ENCODE data around the gene CCSER1.
"Not testable (repeated sequence)": the region's sequence is repeated elsewhere in the genome, so short reads cannot be mapped to it uniquely, and the experiment has no call there.

The CCSER1 gene

GRCh38 chr4:90375081-90375480 lies 247.9 kb downstream of the CCSER1 start:
- Histone ChIP-seq H4K20me1 (ENCODE audit: insufficient read depth, low read length) (no peaks in the 10 kb centered on the region), H3K27ac (ENCODE audit: low read length) (no peak overlapping the region), H3K79me2 (ENCODE audit: insufficient read depth, low read length) (no peaks in the 10 kb centered on the region), H2AFZ (ENCODE audit: low read depth, low read length) (no peak overlapping the region), H3K9me3 (ENCODE audit: insufficient read depth, low read length, severe bottlenecking) (no peaks in the 10 kb centered on the region), H3K36me3 (ENCODE audit: insufficient read depth, low read length) (no peaks in the 10 kb centered on the region), H3K4me3 (ENCODE audit: low read depth in 1 of 2, low read length in 2 of 2) (no peak overlapping the region), H3K27me3 (ENCODE audit: insufficient read depth, low read length, poor library complexity) (no peaks in the 10 kb centered on the region), H3K4me2 (ENCODE audit: insufficient read depth, low read length) (no peak overlapping the region), H3K9ac (ENCODE audit: low read depth, low read length) (no peak overlapping the region), H3K4me1 (ENCODE audit: insufficient read depth, low read length) (no peaks in the 10 kb centered on the region)
- DNase-seq (no peak), ATAC-seq (ENCODE audit: insufficient read depth, low read depth) (no peak)
- TF ChIP-seq CTCF (IDR thresholded peaks at IDR 0.05; ENCODE audit: borderline replicate concordance, extremely low read depth, low read length, poor library complexity, severe bottlenecking): no peak
- no peak for TF ChIP-seq EZH2 (IDR thresholded peaks at IDR 0.05; ENCODE audit: borderline replicate concordance, low read depth, low read length, severe bottlenecking)

- Histone ChIP-seq H3K27ac (ENCODE audit: low read length) (no peak overlapping the region), H3K9ac (ENCODE audit: low read depth, low read length) (no peak overlapping the region), H3K4me1 (ENCODE audit: insufficient read depth, low read length) (no peaks in the 10 kb centered on the region), H2AFZ (ENCODE audit: low read depth, low read length) (no peak overlapping the region), H3K4me2 (ENCODE audit: insufficient read depth, low read length) (no peak overlapping the region), H3K79me2 (ENCODE audit: insufficient read depth, low read length) (no peaks in the 10 kb centered on the region), H3K27me3 (ENCODE audit: insufficient read depth, low read length, poor library complexity) (no peaks in the 10 kb centered on the region), H4K20me1 (ENCODE audit: insufficient read depth, low read length) (no peaks in the 10 kb centered on the region), H3K36me3 (ENCODE audit: insufficient read depth, low read length) (no peaks in the 10 kb centered on the region), H3K9me3 (ENCODE audit: insufficient read depth, low read length, severe bottlenecking) (no peaks in the 10 kb centered on the region), H3K4me3 (ENCODE audit: low read depth in 1 of 2, low read length in 2 of 2) (no peak overlapping the region)
- DNase-seq (no peak), ATAC-seq (ENCODE audit: insufficient read depth, low read depth) (no peak)
- no peak for TF ChIP-seq EZH2 (IDR thresholded peaks at IDR 0.05; ENCODE audit: borderline replicate concordance, low read depth, low read length, severe bottlenecking)
- no peak for TF ChIP-seq CTCF (IDR thresholded peaks at IDR 0.05; ENCODE audit: borderline replicate concordance, extremely low read depth, low read length, poor library complexity, severe bottlenecking)
Measured at GRCh38 chr4:90393215-90393614, 266.0 kb downstream of the CCSER1 start.

- no peak overlapping the region for H2AFZ ChIP-seq (ENCODE audit: low read depth, low read length)
- DNase-seq: no peak
- H3K4me3 ChIP-seq (ENCODE audit: low read depth in 1 of 2, low read length in 2 of 2): no peak overlapping the region
- H3K27ac ChIP-seq (ENCODE audit: low read length): no peak overlapping the region
- peaks cover 4% of the 10 kb centered on the region for H3K27me3 ChIP-seq (ENCODE audit: insufficient read depth, low read length, poor library complexity)
- no peaks in the 10 kb centered on the region for H4K20me1 ChIP-seq (ENCODE audit: insufficient read depth, low read length)
- H3K4me2 ChIP-seq (ENCODE audit: insufficient read depth, low read length): no peak overlapping the region
- TF ChIP-seq CTCF (IDR thresholded peaks at IDR 0.05; ENCODE audit: borderline replicate concordance, extremely low read depth, low read length, poor library complexity, severe bottlenecking) (no peak), EZH2 (IDR thresholded peaks at IDR 0.05; ENCODE audit: borderline replicate concordance, low read depth, low read length, severe bottlenecking) (no peak)
- H3K79me2 ChIP-seq (ENCODE audit: insufficient read depth, low read length): no peaks in the 10 kb centered on the region
- H3K9me3 ChIP-seq (ENCODE audit: insufficient read depth, low read length, severe bottlenecking): no peaks in the 10 kb centered on the region
- no peak overlapping the region for H3K9ac ChIP-seq (ENCODE audit: low read depth, low read length)
- H3K4me1 ChIP-seq (ENCODE audit: insufficient read depth, low read length): no peaks in the 10 kb centered on the region
- ATAC-seq (ENCODE audit: insufficient read depth, low read depth): no peak
- no peaks in the 10 kb centered on the region for H3K36me3 ChIP-seq (ENCODE audit: insufficient read depth, low read length)
Measured at GRCh38 chr4:90403781-90404180, 276.6 kb downstream of the CCSER1 start.

GRCh38 chr4:90407897-90408296 lies 280.7 kb downstream of the CCSER1 start:
- not testable (repeated sequence) for H2AFZ ChIP-seq (ENCODE audit: low read depth, low read length); H3K4me1 ChIP-seq (ENCODE audit: insufficient read depth, low read length); H3K4me3 ChIP-seq (ENCODE audit: low read depth in 1 of 2, low read length in 2 of 2); H3K36me3 ChIP-seq (ENCODE audit: insufficient read depth, low read length); H3K27ac ChIP-seq (ENCODE audit: low read length); H3K9ac ChIP-seq (ENCODE audit: low read depth, low read length); H4K20me1 ChIP-seq (ENCODE audit: insufficient read depth, low read length); H3K27me3 ChIP-seq (ENCODE audit: insufficient read depth, low read length, poor library complexity); ATAC-seq (ENCODE audit: insufficient read depth, low read depth); DNase-seq; H3K9me3 ChIP-seq (ENCODE audit: insufficient read depth, low read length, severe bottlenecking); H3K4me2 ChIP-seq (ENCODE audit: insufficient read depth, low read length); H3K79me2 ChIP-seq (ENCODE audit: insufficient read depth, low read length)

- not testable (repeated sequence) for H3K27ac ChIP-seq (ENCODE audit: low read length); H3K4me1 ChIP-seq (ENCODE audit: insufficient read depth, low read length); ATAC-seq (ENCODE audit: insufficient read depth, low read depth)
Measured at GRCh38 chr4:90412786-90413185, 285.6 kb downstream of the CCSER1 start.

More at GRCh38 chr4:90412786-90413185, 285.6 kb downstream of the CCSER1 start:
- not testable (repeated sequence) for H2AFZ ChIP-seq (ENCODE audit: low read depth, low read length); H3K9me3 ChIP-seq (ENCODE audit: insufficient read depth, low read length, severe bottlenecking); DNase-seq; H3K79me2 ChIP-seq (ENCODE audit: insufficient read depth, low read length); H3K36me3 ChIP-seq (ENCODE audit: insufficient read depth, low read length); H3K9ac ChIP-seq (ENCODE audit: low read depth, low read length); H3K4me3 ChIP-seq (ENCODE audit: low read depth in 1 of 2, low read length in 2 of 2); H4K20me1 ChIP-seq (ENCODE audit: insufficient read depth, low read length); H3K27me3 ChIP-seq (ENCODE audit: insufficient read depth, low read length, poor library complexity); H3K4me2 ChIP-seq (ENCODE audit: insufficient read depth, low read length)
